ENCODE results near the gene EFCAB11. TPM values are rescaled to one million over a fixed set of nuclear protein-coding genes. Genes with fewer than 3 reads are reported as not detected.

Gene EFCAB11
- total RNA-seq, 1 experiment from 2014 or later = 15.5 TPM

- no peak for TF ChIP-seq ZNF219 (CRISPR knock-in tag; IDR thresholded peaks at IDR 0.05; ENCODE audit: borderline replicate concordance)
Measured at GRCh38 chr14:89959853-89960445, 5.4 kb upstream of the EFCAB11 start (continued).

DNA sequence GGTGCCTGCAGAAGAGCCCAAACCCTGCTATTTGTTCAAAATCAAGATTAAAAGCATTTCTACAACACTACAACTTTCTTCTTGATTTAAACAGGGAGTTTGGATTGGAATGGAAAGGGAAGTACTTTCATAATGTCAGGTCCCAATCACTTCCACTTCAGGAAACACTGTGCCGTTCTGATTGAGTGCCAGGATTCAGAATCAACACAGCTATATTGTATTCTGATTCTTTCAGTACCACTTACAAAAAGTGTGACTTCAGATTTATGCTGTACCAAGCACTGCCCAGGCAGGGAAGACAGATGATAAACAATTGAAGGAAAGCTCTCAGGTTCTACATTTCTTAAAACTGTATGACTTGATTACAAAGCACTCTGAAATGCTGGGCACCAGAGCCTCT lies 4.4 kb upstream of the EFCAB11 start:
- ATAC-seq (no peak), DNase-seq (ENCODE audit: low spot score) (no peak)
- POLR2A ChIA-PET = no interaction called here
- Mint-ChIP-seq H3K9me3 (no peaks in the 10 kb centered on the region), H3K36me3 (peaks cover 12% of the 10 kb centered on the region), H3K4me3 (no peak overlapping the region), H3K27me3 (ENCODE audit: low read depth) (no peaks in the 10 kb centered on the region), H3K4me1 (peaks cover 47% of the 10 kb centered on the region), H3K27ac (no peak overlapping the region)
- CTCF ChIA-PET = interaction anchor here (2.5 to 2.8 kb wide), 2 partner anchors 14 to 20 kb away, joined by 11 to 13 read pairs; no protein-coding TSS in a partner anchor
- TF ChIP-seq ATF6 (CRISPR knock-in tag; IDR thresholded peaks at IDR 0.05) (no peak), FOXK1 (CRISPR knock-in tag; IDR thresholded peaks at IDR 0.05) (no peak), CREM (CRISPR knock-in tag; IDR thresholded peaks at IDR 0.05) (no peak), PRDM15 (CRISPR knock-in tag; IDR thresholded peaks at IDR 0.05) (no peak), MYBL2 (CRISPR knock-in tag; IDR thresholded peaks at IDR 0.05) (no peak), OVOL2 (CRISPR knock-in tag; IDR thresholded peaks at IDR 0.05; ENCODE audit: borderline replicate concordance) (no peak), SMAD3 (CRISPR knock-in tag; IDR thresholded peaks at IDR 0.05; ENCODE audit: borderline replicate concordance) (no peak), ZNF532 (CRISPR knock-in tag; IDR thresholded peaks at IDR 0.05; ENCODE audit: borderline replicate concordance) (no peak), JUN (CRISPR knock-in tag; IDR thresholded peaks at IDR 0.05) (no peak), ZBTB21 (CRISPR knock-in tag; IDR thresholded peaks at IDR 0.05; ENCODE audit: borderline replicate concordance) (no peak), ESRRA (CRISPR knock-in tag; IDR thresholded peaks at IDR 0.05; ENCODE audit: borderline replicate concordance) (no peak), MXD4 (CRISPR knock-in tag; IDR thresholded peaks at IDR 0.05; ENCODE audit: borderline replicate concordance) (no peak), MAX (CRISPR knock-in tag; IDR thresholded peaks at IDR 0.05) (no peak)
- TF ChIP-seq, protein P1, sequence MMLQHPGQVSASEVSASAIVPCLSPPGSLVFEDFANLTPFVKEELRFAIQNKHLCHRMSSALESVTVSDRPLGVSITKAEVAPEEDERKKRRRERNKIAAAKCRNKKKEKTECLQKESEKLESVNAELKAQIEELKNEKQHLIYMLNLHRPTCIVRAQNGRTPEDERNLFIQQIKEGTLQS (CRISPR knock-in tag; conservative IDR thresholded peaks at IDR 0.05) = no peak
- TF ChIP-seq, protein P2, sequence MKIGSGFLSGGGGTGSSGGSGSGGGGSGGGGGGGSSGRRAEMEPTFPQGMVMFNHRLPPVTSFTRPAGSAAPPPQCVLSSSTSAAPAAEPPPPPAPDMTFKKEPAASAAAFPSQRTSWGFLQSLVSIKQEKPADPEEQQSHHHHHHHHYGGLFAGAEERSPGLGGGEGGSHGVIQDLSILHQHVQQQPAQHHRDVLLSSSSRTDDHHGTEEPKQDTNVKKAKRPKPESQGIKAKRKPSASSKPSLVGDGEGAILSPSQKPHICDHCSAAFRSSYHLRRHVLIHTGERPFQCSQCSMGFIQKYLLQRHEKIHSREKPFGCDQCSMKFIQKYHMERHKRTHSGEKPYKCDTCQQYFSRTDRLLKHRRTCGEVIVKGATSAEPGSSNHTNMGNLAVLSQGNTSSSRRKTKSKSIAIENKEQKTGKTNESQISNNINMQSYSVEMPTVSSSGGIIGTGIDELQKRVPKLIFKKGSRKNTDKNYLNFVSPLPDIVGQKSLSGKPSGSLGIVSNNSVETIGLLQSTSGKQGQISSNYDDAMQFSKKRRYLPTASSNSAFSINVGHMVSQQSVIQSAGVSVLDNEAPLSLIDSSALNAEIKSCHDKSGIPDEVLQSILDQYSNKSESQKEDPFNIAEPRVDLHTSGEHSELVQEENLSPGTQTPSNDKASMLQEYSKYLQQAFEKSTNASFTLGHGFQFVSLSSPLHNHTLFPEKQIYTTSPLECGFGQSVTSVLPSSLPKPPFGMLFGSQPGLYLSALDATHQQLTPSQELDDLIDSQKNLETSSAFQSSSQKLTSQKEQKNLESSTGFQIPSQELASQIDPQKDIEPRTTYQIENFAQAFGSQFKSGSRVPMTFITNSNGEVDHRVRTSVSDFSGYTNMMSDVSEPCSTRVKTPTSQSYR (CRISPR knock-in tag; IDR thresholded peaks at IDR 0.05) = no peak
- TF ChIP-seq, protein P3, sequence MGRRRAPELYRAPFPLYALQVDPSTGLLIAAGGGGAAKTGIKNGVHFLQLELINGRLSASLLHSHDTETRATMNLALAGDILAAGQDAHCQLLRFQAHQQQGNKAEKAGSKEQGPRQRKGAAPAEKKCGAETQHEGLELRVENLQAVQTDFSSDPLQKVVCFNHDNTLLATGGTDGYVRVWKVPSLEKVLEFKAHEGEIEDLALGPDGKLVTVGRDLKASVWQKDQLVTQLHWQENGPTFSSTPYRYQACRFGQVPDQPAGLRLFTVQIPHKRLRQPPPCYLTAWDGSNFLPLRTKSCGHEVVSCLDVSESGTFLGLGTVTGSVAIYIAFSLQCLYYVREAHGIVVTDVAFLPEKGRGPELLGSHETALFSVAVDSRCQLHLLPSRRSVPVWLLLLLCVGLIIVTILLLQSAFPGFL (CRISPR knock-in tag; IDR thresholded peaks at IDR 0.05; ENCODE audit: borderline replicate concordance) = no peak
